HG03175 (cell line): ENCODE results near the gene PACSIN3.

Experiments
- ATAC-seq: cut with Tn5 transposase; IDR thresholded peaks from one replicate; pipeline ENCODE4 v1.9.1; 2021; ENCODE audit warnings: mild to moderate bottlenecking, moderate library complexity; ENCODE audit not compliant: unreplicated experiment

PACSIN3 gene

DNA sequence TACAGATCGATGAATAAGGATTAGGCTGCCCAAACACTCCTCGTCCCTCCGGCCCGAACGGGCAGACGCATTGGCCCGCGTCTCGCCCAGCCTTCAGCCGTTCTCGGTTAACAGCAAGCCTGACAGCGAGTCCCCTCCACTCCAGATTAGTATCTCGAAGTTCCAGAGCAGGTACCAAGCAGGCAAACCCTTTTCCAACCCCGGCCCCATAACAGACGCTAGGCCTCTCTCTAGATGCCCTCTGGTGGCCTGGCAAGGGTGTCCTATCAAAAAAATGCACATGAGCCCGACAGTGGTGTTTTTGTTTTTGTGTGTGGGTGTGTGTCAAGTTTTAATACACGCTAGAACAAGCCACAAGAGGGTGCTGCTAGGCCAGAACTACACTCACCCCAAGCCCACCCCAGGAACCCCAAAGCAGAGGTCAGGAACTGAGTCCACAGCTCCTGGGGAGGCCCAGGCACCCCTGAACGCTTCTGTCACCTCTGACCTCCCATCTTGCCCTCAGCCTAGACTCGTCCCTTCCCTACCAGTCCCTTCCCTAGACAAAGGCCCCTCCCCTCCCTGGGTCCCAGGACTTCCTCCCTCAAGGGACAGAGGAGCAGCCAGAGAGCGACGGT lies 8.9 kb downstream of the PACSIN3 start:
- peak; percentile 66 for ATAC-seq

- peak; percentile 89 for ATAC-seq
Observed at GRCh38 chr11:47176328-47177228, 9.7 kb downstream of the PACSIN3 start, which contains the start of gene ARFGAP2. Gene ARFGAP2 (minus strand): TSS chr11:47176879. CDS start chr11:47176853, 26 bp downstream.

DNA sequence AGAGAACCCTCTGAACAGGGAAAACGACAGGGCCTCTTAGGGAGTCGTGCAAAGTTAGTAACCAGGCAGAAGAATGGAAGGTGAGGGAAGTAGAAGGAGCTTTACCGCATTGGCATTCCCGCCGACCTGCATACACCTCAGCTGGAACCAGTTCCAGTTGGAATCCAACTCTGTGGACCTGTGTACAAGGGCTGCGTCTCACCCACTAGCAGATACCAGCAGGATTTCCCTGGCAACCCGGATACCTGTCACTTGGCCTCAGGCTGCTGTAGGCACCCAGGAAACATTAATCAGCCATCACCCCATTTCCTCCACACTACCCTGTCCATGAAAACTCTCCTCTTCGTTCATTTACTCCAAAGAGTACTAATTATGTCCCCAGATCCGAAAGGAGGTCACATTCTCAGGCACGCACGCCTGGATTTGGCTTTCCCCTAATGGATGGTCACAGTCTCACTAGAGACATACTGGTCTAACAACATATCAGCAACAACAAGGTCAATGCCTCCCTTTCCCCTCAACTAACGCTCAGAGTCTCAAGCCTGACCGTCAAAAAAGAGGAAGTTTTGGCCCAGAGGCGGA lies 10.4 kb downstream of the PACSIN3 start:
- ATAC-seq: no peak

- no peak for ATAC-seq
Observed at GRCh38 chr11:47172740-47173336, 13.4 kb downstream of the PACSIN3 start.

GRCh38 chr11:47171856-47172255 lies 14.4 kb downstream of the PACSIN3 start:
- ATAC-seq: no peak

- ATAC-seq: no peak
Observed at GRCh38 chr11:47171061-47171838, 15.0 kb downstream of the PACSIN3 start.

DNA sequence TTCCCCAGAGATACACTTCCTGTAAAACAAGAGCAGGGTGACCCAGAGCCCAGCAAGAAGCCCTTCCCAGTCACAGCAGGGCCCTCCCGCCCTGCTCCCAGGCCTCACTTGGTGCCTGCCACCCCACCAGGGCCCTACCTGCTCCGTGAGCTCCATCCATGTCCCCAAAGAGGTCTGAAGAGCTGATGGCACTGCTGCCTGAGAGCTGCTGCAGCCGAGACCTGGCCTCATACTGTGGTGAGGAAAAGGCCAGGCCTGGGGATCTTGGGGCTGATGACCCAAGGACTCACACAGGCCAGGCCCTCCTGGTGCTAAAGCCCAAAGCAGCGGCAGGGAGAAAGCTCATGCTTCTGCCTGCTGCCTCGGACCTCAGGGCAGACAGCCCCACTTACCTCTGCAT lies 19.9 kb downstream of the PACSIN3 start:
- ATAC-seq: no peak

GRCh38 chr11:47165253-47165840 lies 20.9 kb downstream of the PACSIN3 start:
- ATAC-seq: no peak

DNA sequence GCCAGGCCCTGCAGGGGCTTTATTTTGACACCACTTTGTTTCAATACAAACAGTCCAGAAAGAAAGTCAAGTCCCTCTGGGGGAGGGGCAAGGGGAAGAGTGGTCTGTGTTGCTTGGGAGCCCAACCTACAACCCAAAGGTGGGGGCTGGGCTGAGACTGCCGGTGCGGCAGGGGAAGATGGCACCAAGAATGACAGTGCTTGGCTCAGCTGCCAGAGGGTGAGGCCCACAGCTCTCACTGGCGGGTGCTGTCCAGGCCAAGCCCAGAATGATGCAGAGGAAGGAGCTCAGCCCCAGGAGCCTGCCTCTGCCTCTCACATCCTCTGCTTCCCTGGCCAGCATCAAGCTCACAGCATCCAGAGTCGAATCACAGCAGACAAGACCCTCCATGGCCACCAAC lies 21.9 kb downstream of the PACSIN3 start:
- no peak for ATAC-seq

GRCh38 chr11:47163898-47164297 lies 22.3 kb downstream of the PACSIN3 start:
- no peak for ATAC-seq

GRCh38 chr11:47163193-47163592 lies 23.0 kb downstream of the PACSIN3 start:
- no peak for ATAC-seq

DNA sequence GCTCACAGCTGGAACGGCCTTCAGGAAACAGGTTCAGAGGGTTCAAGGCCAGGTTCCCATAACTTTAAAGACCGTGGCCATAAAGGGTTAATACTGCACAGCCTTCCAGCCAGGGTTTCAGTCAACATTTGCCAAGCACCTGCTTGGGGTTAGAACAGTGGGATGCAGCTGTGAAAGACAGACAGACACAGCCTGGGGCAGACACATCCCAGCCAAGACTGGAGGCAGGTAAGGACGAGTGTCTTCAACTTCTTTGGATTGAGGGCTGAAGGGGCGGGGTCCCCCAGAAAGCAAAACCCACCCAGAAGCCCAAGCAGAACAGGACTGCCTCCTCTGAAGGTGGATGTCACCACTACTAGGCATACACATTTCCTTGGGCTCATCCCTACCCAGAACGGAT lies 23.8 kb downstream of the PACSIN3 start:
- no peak for ATAC-seq

GRCh38 chr11:47161890-47162289 lies 24.3 kb downstream of the PACSIN3 start:
- no peak for ATAC-seq

GRCh38 chr11:47161134-47161854 lies 24.9 kb downstream of the PACSIN3 start:
- peak; percentile 63 for ATAC-seq

- no peak for ATAC-seq
Observed at GRCh38 chr11:47160753-47161133, 25.5 kb downstream of the PACSIN3 start.

- ATAC-seq: no peak
Observed at GRCh38 chr11:47158242-47158641, 28.0 kb downstream of the PACSIN3 start.

DNA sequence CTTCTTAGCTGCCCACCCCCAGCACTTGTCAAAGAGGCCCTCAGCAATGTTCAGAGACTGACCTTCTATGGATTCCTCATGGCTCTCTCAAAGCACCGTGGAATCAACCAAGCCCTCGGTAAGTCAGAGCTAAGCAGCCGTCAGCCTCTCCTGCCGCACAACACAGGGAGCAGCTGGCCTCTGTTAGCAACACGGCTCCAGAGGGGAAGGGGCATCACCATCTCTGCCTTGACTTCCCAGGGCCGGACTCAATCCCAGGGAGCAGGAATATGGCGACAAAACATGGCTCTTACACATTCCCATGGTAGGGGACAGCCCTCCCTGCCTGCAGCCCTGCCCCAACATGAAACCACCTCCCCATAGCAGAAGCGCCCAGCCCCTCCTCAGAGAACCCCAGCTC lies 28.4 kb downstream of the PACSIN3 start:
- ATAC-seq: no peak

DNA sequence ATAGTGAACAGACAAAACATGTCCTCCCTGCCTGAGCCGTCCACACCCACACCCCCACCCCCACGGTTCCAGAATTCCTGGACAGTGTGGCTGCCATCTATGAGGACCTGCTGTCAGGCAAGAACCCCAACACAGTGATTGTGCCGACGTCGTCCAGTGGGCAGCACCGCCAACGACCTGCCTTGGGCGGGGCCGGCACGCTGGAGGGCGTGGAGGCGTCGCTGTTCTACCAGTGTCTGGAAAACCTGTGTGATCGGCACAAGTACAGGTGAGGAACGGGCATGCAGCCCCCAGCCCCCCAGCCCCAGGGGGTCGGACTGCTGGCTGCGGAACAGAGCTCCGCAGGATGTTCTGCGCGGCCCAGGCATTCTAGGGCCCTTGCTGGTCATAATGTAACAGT lies 29.3 kb downstream of the PACSIN3 start:
- ATAC-seq: no peak

DNA sequence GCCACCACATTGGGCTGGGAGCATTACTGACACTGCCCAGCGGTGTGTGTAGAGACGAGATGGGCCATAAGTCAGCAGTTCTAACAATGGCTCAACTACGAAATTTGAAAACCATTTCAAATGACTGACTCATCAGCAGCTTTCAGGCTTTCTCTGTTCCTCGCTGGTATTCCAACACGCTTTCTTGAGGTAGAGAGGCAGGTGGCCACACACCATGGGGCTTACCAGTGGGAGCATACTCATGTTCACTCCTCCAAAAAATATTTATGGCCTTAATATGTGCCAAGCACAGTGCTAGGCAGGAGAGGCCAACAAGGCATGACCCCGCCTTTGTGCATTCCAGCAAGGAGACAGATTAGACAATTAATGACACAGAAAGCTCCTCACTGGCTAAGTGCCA lies 29.9 kb downstream of the PACSIN3 start:
- ATAC-seq: no peak

DNA sequence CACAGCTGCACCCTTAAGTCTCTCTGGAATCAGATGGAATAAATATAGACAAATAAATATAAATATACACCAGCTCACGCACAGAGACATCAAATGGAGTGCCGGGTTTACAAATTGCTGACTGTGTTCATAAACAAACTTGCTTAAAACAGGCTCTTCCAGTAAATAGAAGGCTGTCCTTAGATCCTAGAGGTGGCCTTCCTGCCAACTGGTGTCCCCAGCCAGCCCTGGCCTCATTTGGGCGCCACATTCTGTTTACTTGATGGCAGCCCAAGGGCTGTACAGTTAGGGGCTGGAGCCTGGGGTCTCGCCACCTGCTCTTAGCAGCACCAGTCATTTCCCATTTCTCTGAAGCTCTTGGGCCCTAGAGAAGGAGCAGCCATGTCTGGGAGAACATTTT lies 30.4 kb downstream of the PACSIN3 start:
- no peak for ATAC-seq
